MM.1S (cell line): ENCODE results near the gene PMFBP1.

Experiments used
- DNase-seq: peaks from one replicate; pipeline ENCODE4 v3.0.0-alpha.2; 2015
- H2AFZ ChIP-seq: fragments of 300-600 bp; sonication (generic); 2 replicates; pipeline ENCODE4 v1.6.0; 2016; ENCODE audit warnings: antibody characterized with exemption, low read length
- H3F3A ChIP-seq: fragments of 300-600 bp; sonication (generic); 2 replicates; pipeline ENCODE4 v1.6.1; 2016; ENCODE audit warnings: mild to moderate bottlenecking, antibody characterized with exemption, low read length, moderate library complexity, mixed read lengths; ENCODE audit not compliant: insufficient read depth
- H3K27ac ChIP-seq: fragments of 300-600 bp; sonication (generic); 2 replicates; pipeline ENCODE4 v1.5.1; 2016; ENCODE audit warnings: mild to moderate bottlenecking, low read length
- H3K27me3 ChIP-seq: fragments of 300-600 bp; sonication (generic); replicated peaks from 2 replicates; pipeline ENCODE4 v1.6.0; 2016; ENCODE audit warnings: low read length; ENCODE audit not compliant: insufficient read depth
- H3K36me3 ChIP-seq: fragments of 300-600 bp; sonication (generic); replicated peaks from 2 replicates; pipeline ENCODE4 v1.6.1; 2016; ENCODE audit warnings: mild to moderate bottlenecking, low read length, mixed read lengths; ENCODE audit not compliant: insufficient read depth
- H3K4me1 ChIP-seq: fragments of 300-600 bp; sonication (generic); 2 replicates; pipeline ENCODE4 v1.6.1; 2016; ENCODE audit warnings: low read length, mixed read lengths
- H3K4me2 ChIP-seq: fragments of 300-600 bp; sonication (generic); 2 replicates; pipeline ENCODE4 v1.6.0; 2016; ENCODE audit warnings: low read depth, low read length
- H3K4me3 ChIP-seq: fragments of 300-600 bp; sonication (generic); 2 replicates; pipeline ENCODE4 v1.5.1; 2016; ENCODE audit warnings: low read length, mixed read lengths
- H3K79me2 ChIP-seq: fragments of 300-600 bp; sonication (generic); 2 replicates; pipeline ENCODE4 v1.6.1; 2016; ENCODE audit warnings: mixed run types, low read length, mixed read lengths
- H3K9ac ChIP-seq: fragments of 300-600 bp; sonication (generic); 2 replicates; pipeline ENCODE4 v1.6.1; 2016; ENCODE audit warnings: low read length, mixed read lengths
- H3K9me2 ChIP-seq: fragments of 300-600 bp; sonication (generic); replicated peaks from 2 replicates; pipeline ENCODE4 v1.6.1; 2016; ENCODE audit warnings: mild to moderate bottlenecking, low read length, mixed read lengths; ENCODE audit not compliant: insufficient read depth
- H3K9me3 ChIP-seq: fragments of 300-600 bp; sonication (generic); replicated peaks from 2 replicates; pipeline ENCODE4 v1.6.1; 2016; ENCODE audit warnings: mild to moderate bottlenecking, low read length, mixed read lengths; ENCODE audit not compliant: insufficient read depth
- H4K20me1 ChIP-seq: fragments of 300-600 bp; sonication (generic); 2 replicates; pipeline ENCODE4 v1.6.1; 2016; ENCODE audit warnings: mild to moderate bottlenecking, low read length, moderate library complexity, mixed read lengths; ENCODE audit not compliant: insufficient read depth
- CTCF ChIP-seq: fragments of 300-600 bp; sonication (generic); IDR thresholded peaks from 2 replicates; pipeline ENCODE4 v1.5.1; 2016; ENCODE audit warnings: antibody characterized with exemption, low read length, mixed read lengths
- EZH2 ChIP-seq: fragments of 300-600 bp; sonication (generic); optimal IDR thresholded peaks from 2 replicates; pipeline ENCODE3; 2017; ENCODE audit warnings: low read depth, mild to moderate bottlenecking, antibody characterized with exemption, low read length, mixed read lengths
- EZH2phosphoT487 ChIP-seq: fragments of 300-600 bp; sonication (generic); IDR thresholded peaks from 2 replicates; pipeline ENCODE4 v1.6.1; 2018; ENCODE audit warnings: antibody characterized with exemption, low read length

The PMFBP1 gene

GRCh38 chr16:72129976-72130656 lies 41.8 kb downstream of the PMFBP1 start:
- no peak overlapping the region for H2AFZ ChIP-seq
- H3K27me3 ChIP-seq = no peaks in the 10 kb centered on the region
- no peaks in the 10 kb centered on the region for H3K36me3 ChIP-seq
- no peak for DNase-seq
- H3K27ac ChIP-seq = no peak overlapping the region
- no peak overlapping the region for H3K4me3 ChIP-seq
- no peak overlapping the region for H3K9ac ChIP-seq
- H3K4me1 ChIP-seq = 0 out of 2 replicates have a peak, but pooled peaks cover 8% of the 10 kb centered on the region
- no peak overlapping the region for H3K4me2 ChIP-seq
- no peaks in the 10 kb centered on the region for H3K9me2 ChIP-seq
- H4K20me1 ChIP-seq = no peaks in the 10 kb centered on the region
- H3K9me3 ChIP-seq = no peaks in the 10 kb centered on the region
- no peaks in the 10 kb centered on the region for H3F3A ChIP-seq
- TF ChIP-seq EZH2phosphoT487 (no peak), EZH2 (no peak), CTCF (no peak)
- H3K79me2 ChIP-seq = no peaks in the 10 kb centered on the region

- Histone ChIP-seq H3K9me2 (no peaks in the 10 kb centered on the region), H3K9ac (no peak overlapping the region), H3K4me2 (no peak overlapping the region), H3K27ac (no peak overlapping the region), H2AFZ (no peak overlapping the region), H3K27me3 (no peaks in the 10 kb centered on the region), H3K79me2 (no peaks in the 10 kb centered on the region), H3F3A (no peaks in the 10 kb centered on the region), H4K20me1 (no peaks in the 10 kb centered on the region), H3K36me3 (no peaks in the 10 kb centered on the region), H3K4me3 (no peak overlapping the region), H3K9me3 (no peaks in the 10 kb centered on the region), H3K4me1 (0 out of 2 replicates have a peak, but pooled peaks cover 12% of the 10 kb centered on the region)
- TF ChIP-seq CTCF (no peak), EZH2 (no peak), EZH2phosphoT487 (no peak)
- DNase-seq = no peak
Measured at GRCh38 chr16:72128701-72129100, 43.3 kb downstream of the PMFBP1 start.

- Histone ChIP-seq H3K79me2 (no peaks in the 10 kb centered on the region), H3K27ac (no peak overlapping the region), H3K4me1 (0 out of 2 replicates have a peak, but pooled peaks cover 12% of the 10 kb centered on the region), H4K20me1 (no peaks in the 10 kb centered on the region), H3F3A (no peaks in the 10 kb centered on the region), H3K4me2 (no peak overlapping the region), H3K4me3 (no peak overlapping the region), H3K27me3 (no peaks in the 10 kb centered on the region), H2AFZ (no peak overlapping the region), H3K9ac (no peak overlapping the region), H3K36me3 (no peaks in the 10 kb centered on the region), H3K9me3 (no peaks in the 10 kb centered on the region), H3K9me2 (no peaks in the 10 kb centered on the region)
- DNase-seq = no peak
- TF ChIP-seq CTCF = no peak
- no peak for TF ChIP-seq EZH2
- TF ChIP-seq EZH2phosphoT487 = no peak
Measured at GRCh38 chr16:72126429-72126765, 45.6 kb downstream of the PMFBP1 start.
